Breast epithelium (tissue), 4 donors: ENCODE results near the gene SDC1. TPM values are rescaled to one million over a fixed set of nuclear protein-coding genes. Genes with fewer than 3 reads are reported as not detected.
"Not testable (repeated sequence)": the region's sequence is repeated elsewhere in the genome, so short reads cannot be mapped to it uniquely, and the experiment has no call there.

Source experiments
- DNase-seq, 2 donors: peaks; one replicate each; pipeline ENCODE4 v3.0.0-alpha.2; 2019; ENCODE audit warnings: low spot score in 2 of 2
- H3K27ac ChIP-seq, 2 donors: fragments of 200-600 bp; sonication (generic) in 1 of 2; one replicate each; pipeline ENCODE4 v1.5.1; 2016 to 2019; ENCODE audit warnings: mild to moderate bottlenecking in 1 of 2
- H3K27me3 ChIP-seq, 2 donors: fragments of 200-600 bp; sonication (generic) in 1 of 2; one replicate each; pipeline versions ENCODE4 v1.5.1 to v1.6.0; 2017 to 2019; ENCODE audit warnings: control low read depth in 1 of 2, mild to moderate bottlenecking in 1 of 2
- H3K36me3 ChIP-seq: fragments of 200-600 bp; one replicate; pipeline ENCODE4 v1.5.1; 2019
- H3K4me1 ChIP-seq, 2 donors: fragments of 200-600 bp; sonication (generic); one replicate each; pipeline ENCODE4 v1.5.1; 2016 to 2019; ENCODE audit warnings: control low read depth in 1 of 2
- H3K4me3 ChIP-seq, 3 donors: fragments of 200-600 bp; sonication (generic); 1 replicate in 2 of 3; 2 replicates in 1 of 3; pipeline ENCODE4 v1.5.1; 2016 to 2019; ENCODE audit warnings: mild to moderate bottlenecking in 3 of 3, moderate library complexity in 2 of 3
- H3K9me3 ChIP-seq, 2 donors: fragments of 200-600 bp; sonication (generic) in 1 of 2; one replicate each; pipeline ENCODE4 v1.5.1; 2016 to 2019; ENCODE audit warnings: control low read depth in 1 of 2
- POLR2A ChIP-seq: fragments of 450-650 bp; IDR thresholded peaks from one replicate; pipeline ENCODE4 v1.6.1; 2016; ENCODE audit warnings: antibody characterized with exemption, mild to moderate bottlenecking, moderate library complexity
- POLR2AphosphoS5 ChIP-seq, 3 donors: sonication (generic); formaldehyde crosslinking; IDR thresholded peaks; one replicate each; pipeline ENCODE4 v1.6.1; 2017; ENCODE audit warnings: antibody characterized with exemption in 3 of 3
- intact Hi-C: fragments of 100-400 bp; cut with DNase I; formaldehyde crosslinking; loops from one replicate; pipeline ENCODE4 v1.15.1; 2023; ENCODE audit warnings: low total_unique reads
- total RNA-seq, 3 donors: library from RNA; depleted of rRNA; stranded (reverse); fragments of >200 nt; gene quantifications; one replicate each; pipeline ENCODE4 v1.1.0, GENCODE V29; 2016
- TF ChIP-seq, protein P1 (sequence below), 3 donors: fragments of 450-650 bp; IDR thresholded peaks; one replicate each; pipeline ENCODE4 v1.5.1; 2016 to 2017; ENCODE audit warnings: antibody characterized with exemption in 3 of 3, mild to moderate bottlenecking in 3 of 3, moderate library complexity in 3 of 3

SDC1 gene
- total RNA-seq, 3 donors from 2014 or later, result 2.6 to 51.8 (median 38.7) TPM

GRCh38 chr2:20196053-20196656 lies 28.8 kb downstream of the SDC1 start:
- H3K27ac ChIP-seq, result peak overlapping the region; percentile 79 to 84
- H3K9me3 ChIP-seq, result no peaks in the 10 kb centered on the region
- H3K36me3 ChIP-seq, result no peaks in the 10 kb centered on the region
- DNase-seq, result no peak
- no peak overlapping the region for H3K4me3 ChIP-seq
- intact Hi-C loops, result no loop called here
- H3K27me3 ChIP-seq, result no peaks in the 10 kb centered on the region
- no peak for TF ChIP-seq POLR2AphosphoS5 (IDR thresholded peaks at IDR 0.05)
- no peak for TF ChIP-seq POLR2A
- TF ChIP-seq, protein P1, sequence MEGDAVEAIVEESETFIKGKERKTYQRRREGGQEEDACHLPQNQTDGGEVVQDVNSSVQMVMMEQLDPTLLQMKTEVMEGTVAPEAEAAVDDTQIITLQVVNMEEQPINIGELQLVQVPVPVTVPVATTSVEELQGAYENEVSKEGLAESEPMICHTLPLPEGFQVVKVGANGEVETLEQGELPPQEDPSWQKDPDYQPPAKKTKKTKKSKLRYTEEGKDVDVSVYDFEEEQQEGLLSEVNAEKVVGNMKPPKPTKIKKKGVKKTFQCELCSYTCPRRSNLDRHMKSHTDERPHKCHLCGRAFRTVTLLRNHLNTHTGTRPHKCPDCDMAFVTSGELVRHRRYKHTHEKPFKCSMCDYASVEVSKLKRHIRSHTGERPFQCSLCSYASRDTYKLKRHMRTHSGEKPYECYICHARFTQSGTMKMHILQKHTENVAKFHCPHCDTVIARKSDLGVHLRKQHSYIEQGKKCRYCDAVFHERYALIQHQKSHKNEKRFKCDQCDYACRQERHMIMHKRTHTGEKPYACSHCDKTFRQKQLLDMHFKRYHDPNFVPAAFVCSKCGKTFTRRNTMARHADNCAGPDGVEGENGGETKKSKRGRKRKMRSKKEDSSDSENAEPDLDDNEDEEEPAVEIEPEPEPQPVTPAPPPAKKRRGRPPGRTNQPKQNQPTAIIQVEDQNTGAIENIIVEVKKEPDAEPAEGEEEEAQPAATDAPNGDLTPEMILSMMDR (IDR thresholded peaks at IDR 0.05), result no peak
- H3K4me1 ChIP-seq, result peaks cover 0 to 12% of the 10 kb centered on the region in 2 donors

GRCh38 chr2:20195431-20196033 lies 29.4 kb downstream of the SDC1 start:
- Histone ChIP-seq H3K9me3 (no peaks in the 10 kb centered on the region), H3K27me3 (no peaks in the 10 kb centered on the region), H3K27ac (no peak overlapping the region), H3K4me3 (no peak overlapping the region), H3K36me3 (no peaks in the 10 kb centered on the region), H3K4me1 (peaks cover 0 to 12% of the 10 kb centered on the region in 2 donors)
- intact Hi-C loops, result no loop called here
- TF ChIP-seq POLR2AphosphoS5 (IDR thresholded peaks at IDR 0.05) (no peak), POLR2A (no peak)
- TF ChIP-seq, protein P1 (IDR thresholded peaks at IDR 0.05), result no peak
- no peak for DNase-seq

DNA sequence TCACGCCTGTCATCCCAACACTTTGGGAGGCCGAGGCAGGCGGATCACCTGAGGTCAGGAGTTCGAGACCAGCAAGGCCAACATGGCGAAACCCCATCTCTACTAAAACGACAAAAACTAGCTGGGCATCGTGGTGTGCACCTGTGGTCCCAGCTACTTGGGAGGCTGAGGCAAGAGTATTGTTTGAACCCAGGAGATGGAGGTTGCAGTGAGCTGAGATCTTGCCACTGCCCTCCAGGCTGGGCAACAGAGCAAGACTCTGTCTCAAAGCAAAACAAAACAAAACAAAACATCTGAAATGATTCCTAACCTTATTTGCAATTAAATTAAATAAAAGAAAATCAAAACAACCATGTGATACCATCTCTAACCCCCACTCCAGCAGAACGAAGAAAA lies 29.9 kb downstream of the SDC1 start:
- H3K9me3 ChIP-seq, H3K27ac ChIP-seq, H3K27me3 ChIP-seq, DNase-seq, intact Hi-C loops, H3K36me3 ChIP-seq, H3K4me3 ChIP-seq: not testable (repeated sequence)
- peaks cover 0 to 12% of the 10 kb centered on the region in 2 donors for H3K4me1 ChIP-seq

GRCh38 chr2:20194097-20195015 lies 30.6 kb downstream of the SDC1 start:
- H3K9me3 ChIP-seq, result no peaks in the 10 kb centered on the region
- TF ChIP-seq, protein P1 (IDR thresholded peaks at IDR 0.05), result no peak
- TF ChIP-seq POLR2A (no peak), POLR2AphosphoS5 (IDR thresholded peaks at IDR 0.05) (no peak)
- H3K4me1 ChIP-seq, result peaks cover 0 to 12% of the 10 kb centered on the region in 2 donors
- no peak overlapping the region for H3K4me3 ChIP-seq
- no peak for DNase-seq
- H3K36me3 ChIP-seq, result no peaks in the 10 kb centered on the region
- no peaks in the 10 kb centered on the region for H3K27me3 ChIP-seq
- no peak overlapping the region for H3K27ac ChIP-seq
- intact Hi-C loops, result no loop called here

DNA sequence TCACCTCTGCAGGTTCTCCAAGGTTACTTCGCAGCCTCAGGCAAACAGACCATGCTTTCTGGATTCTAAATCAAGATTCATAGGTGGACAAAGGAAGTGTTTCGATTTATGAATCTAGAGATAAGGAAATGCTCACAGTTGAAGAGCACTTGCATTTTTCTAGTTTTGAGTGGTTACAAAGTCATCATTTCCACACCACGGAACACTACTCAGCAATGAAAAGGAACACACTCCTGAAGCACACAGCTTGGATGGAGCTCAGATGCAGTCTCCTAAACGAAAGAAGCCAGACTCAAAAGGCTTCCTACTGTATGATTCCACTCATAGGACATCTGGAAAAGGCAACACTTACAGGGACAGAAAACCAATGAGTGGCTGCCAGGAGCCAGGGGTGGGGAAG lies 31.7 kb downstream of the SDC1 start:
- intact Hi-C loops, result no loop called here
- DNase-seq, result no peak
- Histone ChIP-seq H3K27me3 (no peaks in the 10 kb centered on the region), H3K4me1 (peaks cover 0 to 11% of the 10 kb centered on the region in 2 donors), H3K27ac (no peak overlapping the region), H3K36me3 (no peaks in the 10 kb centered on the region), H3K4me3 (no peak overlapping the region), H3K9me3 (no peaks in the 10 kb centered on the region)
- no peak for TF ChIP-seq POLR2A
- TF ChIP-seq, protein P1 (IDR thresholded peaks at IDR 0.05), result no peak
- TF ChIP-seq POLR2AphosphoS5 (IDR thresholded peaks at IDR 0.05), result no peak
